Upper lobe of left lung (tissue), 4 donors: ENCODE results near the gene LINGO1.

Experiments used
- POLR2AphosphoS5 ChIP-seq, 2 donors: sonication (generic); formaldehyde crosslinking; IDR thresholded peaks; one replicate each; pipeline ENCODE4 v1.5.1; 2017; ENCODE audit warnings: antibody characterized with exemption in 2 of 2
- TF ChIP-seq, protein P1 (sequence below), 6 experiments: fragments of 450-650 bp in 4 of 6; fragments of 200-600 bp in 2 of 6; sonication (generic) in 2 of 6; IDR thresholded peaks; one replicate each; pipeline ENCODE4 v1.5.1; 2016 to 2019; ENCODE audit warnings: antibody characterized with exemption in 6 of 6

DNA sequence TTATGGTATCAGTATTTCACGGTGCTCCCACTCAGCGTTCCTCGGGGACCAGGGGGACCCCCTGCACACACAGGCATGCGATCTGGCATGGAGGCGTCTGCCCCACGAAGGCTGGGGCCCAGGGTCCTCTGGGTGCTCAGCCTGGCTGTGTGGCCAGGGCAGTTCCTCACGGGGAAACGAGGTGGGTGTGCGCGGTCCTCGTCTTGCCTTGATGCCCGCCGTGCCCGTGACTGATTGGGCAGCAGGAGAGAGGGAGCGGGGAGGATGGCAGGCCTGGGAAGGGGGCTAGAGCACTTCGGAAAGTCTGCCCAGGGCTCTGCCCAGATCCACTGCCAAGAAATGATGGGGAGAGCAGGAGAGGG is 10.9 kb downstream of the LINGO1 start:
- TF ChIP-seq, protein P1, sequence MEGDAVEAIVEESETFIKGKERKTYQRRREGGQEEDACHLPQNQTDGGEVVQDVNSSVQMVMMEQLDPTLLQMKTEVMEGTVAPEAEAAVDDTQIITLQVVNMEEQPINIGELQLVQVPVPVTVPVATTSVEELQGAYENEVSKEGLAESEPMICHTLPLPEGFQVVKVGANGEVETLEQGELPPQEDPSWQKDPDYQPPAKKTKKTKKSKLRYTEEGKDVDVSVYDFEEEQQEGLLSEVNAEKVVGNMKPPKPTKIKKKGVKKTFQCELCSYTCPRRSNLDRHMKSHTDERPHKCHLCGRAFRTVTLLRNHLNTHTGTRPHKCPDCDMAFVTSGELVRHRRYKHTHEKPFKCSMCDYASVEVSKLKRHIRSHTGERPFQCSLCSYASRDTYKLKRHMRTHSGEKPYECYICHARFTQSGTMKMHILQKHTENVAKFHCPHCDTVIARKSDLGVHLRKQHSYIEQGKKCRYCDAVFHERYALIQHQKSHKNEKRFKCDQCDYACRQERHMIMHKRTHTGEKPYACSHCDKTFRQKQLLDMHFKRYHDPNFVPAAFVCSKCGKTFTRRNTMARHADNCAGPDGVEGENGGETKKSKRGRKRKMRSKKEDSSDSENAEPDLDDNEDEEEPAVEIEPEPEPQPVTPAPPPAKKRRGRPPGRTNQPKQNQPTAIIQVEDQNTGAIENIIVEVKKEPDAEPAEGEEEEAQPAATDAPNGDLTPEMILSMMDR (IDR thresholded peaks at IDR 0.05): no peak
- TF ChIP-seq POLR2AphosphoS5 (IDR thresholded peaks at IDR 0.05): no peak
